H9 (cell line): ENCODE measurements around the gene STAB2. TPM values are rescaled to one million over a fixed set of nuclear protein-coding genes. Genes with fewer than 3 reads are reported as not detected.

ENCODE experiments used
- DNase-seq: peaks from one replicate; pipeline ENCODE4 v3.0.0-alpha.2; 2017
- H2AFZ ChIP-seq: one replicate; pipeline ENCODE4 v1.6.1; 2013; ENCODE audit warnings: mild to moderate bottlenecking, low read length, control low read depth, moderate library complexity
- H2AK5ac ChIP-seq: 2 replicates; pipeline ENCODE4 v1.6.1; 2013; ENCODE audit warnings: low read length, control low read depth, mixed read lengths; ENCODE audit not compliant: insufficient read length
- H2BK120ac ChIP-seq: one replicate; pipeline ENCODE4 v1.6.1; 2013; ENCODE audit warnings: low read depth, mild to moderate bottlenecking, low read length, control low read depth, inconsistent platforms; ENCODE audit not compliant: poor library complexity, severe bottlenecking
- H2BK12ac ChIP-seq: 2 replicates; pipeline ENCODE4 v1.6.1; 2013; ENCODE audit warnings: low read length, control low read depth, mixed read lengths, low read depth; ENCODE audit not compliant: insufficient read length
- H2BK15ac ChIP-seq: 2 replicates; pipeline ENCODE4 v1.6.1; 2013; ENCODE audit warnings: low read depth, low read length, control low read depth
- H2BK20ac ChIP-seq: one replicate; pipeline ENCODE4 v1.6.1; 2013; ENCODE audit warnings: low read depth, mild to moderate bottlenecking, low read length, control low read depth, inconsistent platforms; ENCODE audit not compliant: poor library complexity, severe bottlenecking
- H2BK5ac ChIP-seq: 2 replicates; pipeline ENCODE4 v1.6.1; 2013; ENCODE audit warnings: low read length, control low read depth, mixed read lengths; ENCODE audit not compliant: insufficient read length
- H3K14ac ChIP-seq: 2 replicates; pipeline ENCODE4 v1.6.1; 2013; ENCODE audit warnings: low read length, control low read depth; ENCODE audit not compliant: insufficient read depth
- H3K18ac ChIP-seq: 2 replicates; pipeline ENCODE4 v1.6.1; 2013; ENCODE audit warnings: low read depth, mild to moderate bottlenecking, mixed read lengths, low read length, control low read depth; ENCODE audit not compliant: insufficient read length
- H3K23ac ChIP-seq: 2 replicates; pipeline ENCODE4 v1.6.1; 2013; ENCODE audit warnings: low read length, control low read depth, mixed read lengths, low read depth; ENCODE audit not compliant: insufficient read length
- H3K23me2 ChIP-seq: 2 replicates; pipeline ENCODE4 v1.6.1; 2013; ENCODE audit warnings: low read depth, mild to moderate bottlenecking, mixed read lengths, low read length, control low read depth; ENCODE audit not compliant: insufficient read length, poor library complexity, severe bottlenecking
- H3K27ac ChIP-seq: 2 replicates; pipeline ENCODE4 v1.5.1; 2013; ENCODE audit warnings: low read length, control low read depth, mixed read lengths, low read depth; ENCODE audit not compliant: insufficient read length
- H3K27me3 ChIP-seq: 2 replicates; pipeline ENCODE4 v1.6.1; 2013; ENCODE audit warnings: low read length, control low read depth, inconsistent platforms; ENCODE audit not compliant: insufficient read depth
- H3K4ac ChIP-seq: 2 replicates; pipeline ENCODE4 v1.6.1; 2013; ENCODE audit warnings: low read depth, mild to moderate bottlenecking, control low read depth, inconsistent platforms, low read length, moderate library complexity
- H3K4me1 ChIP-seq: 2 replicates; pipeline ENCODE4 v1.6.1; 2013; ENCODE audit warnings: low read length, control low read depth, inconsistent platforms; ENCODE audit not compliant: insufficient read depth
- H3K4me2 ChIP-seq: 2 replicates; pipeline ENCODE4 v1.6.1; 2013; ENCODE audit warnings: low read length, control low read depth, mixed read lengths; ENCODE audit not compliant: insufficient read length, insufficient read depth
- H3K56ac ChIP-seq: 2 replicates; pipeline ENCODE4 v1.6.1; 2013; ENCODE audit warnings: low read depth, mild to moderate bottlenecking, mixed read lengths, low read length, control low read depth; ENCODE audit not compliant: insufficient read length
- H3K79me1 ChIP-seq: 2 replicates; pipeline ENCODE4 v1.6.1; 2013; ENCODE audit warnings: low read depth, mild to moderate bottlenecking, moderate library complexity, low read length, control low read depth, inconsistent platforms; ENCODE audit not compliant: insufficient read depth, poor library complexity, severe bottlenecking
- H3K79me2 ChIP-seq: 2 replicates; pipeline ENCODE4 v1.6.1; 2013; ENCODE audit warnings: low read length, control low read depth, inconsistent platforms; ENCODE audit not compliant: insufficient read depth
- H3K9ac ChIP-seq: 2 replicates; pipeline ENCODE4 v1.6.1; 2013; ENCODE audit warnings: low read length, control low read depth, mixed read lengths; ENCODE audit not compliant: insufficient read length; ENCODE audit errors: extremely low read depth
- H3K9me3 ChIP-seq: one replicate; pipeline ENCODE4 v1.6.1; 2013; ENCODE audit warnings: low read depth, low read length, inconsistent platforms; ENCODE audit not compliant: control insufficient read depth
- H3T11ph ChIP-seq: one replicate; pipeline ENCODE4 v1.6.1; 2013; ENCODE audit warnings: mild to moderate bottlenecking, low read length, control low read depth, inconsistent platforms
- H4K20me1 ChIP-seq: one replicate; pipeline ENCODE4 v1.6.1; 2013; ENCODE audit not compliant: control insufficient read depth, insufficient read length, insufficient read depth
- H4K5ac ChIP-seq: 2 replicates; pipeline ENCODE4 v1.6.1; 2013; ENCODE audit warnings: low read depth, mild to moderate bottlenecking, mixed read lengths, low read length, control low read depth; ENCODE audit not compliant: insufficient read length
- H4K8ac ChIP-seq: replicated peaks from 2 replicates; pipeline ENCODE4 v1.6.1; 2013; ENCODE audit warnings: low read length, control low read depth, mixed read lengths, low read depth; ENCODE audit not compliant: insufficient read length
- H4K91ac ChIP-seq: 2 replicates; pipeline ENCODE4 v1.6.1; 2013; ENCODE audit warnings: low read depth, mild to moderate bottlenecking, moderate library complexity, mixed read lengths, low read length, control low read depth; ENCODE audit not compliant: insufficient read length
- H3K27ac Mint-ChIP-seq, 3 experiments: 2 replicates in 2 of 3; 3 replicates in 1 of 3; pipeline ENCODE4 v1.8.0; 2020 to 2021; ENCODE audit warnings: mixed read lengths in 3 of 3, mild to moderate bottlenecking in 1 of 3, moderate library complexity in 1 of 3
- H3K27me3 Mint-ChIP-seq: 2 replicates; pipeline ENCODE4 v1.8.0; 2021; ENCODE audit warnings: low read depth, mild to moderate bottlenecking, moderate library complexity, mixed read lengths
- H3K36me3 Mint-ChIP-seq, 3 experiments: 2 replicates in 2 of 3; 3 replicates in 1 of 3; pipeline ENCODE4 v1.8.0; 2020 to 2021; ENCODE audit warnings: low read depth in 3 of 3, mixed read lengths in 3 of 3; ENCODE audit not compliant: insufficient read depth in 1 of 3
- H3K4me1 Mint-ChIP-seq, 2 experiments: 2 replicates each; pipeline ENCODE4 v1.8.0; 2020; ENCODE audit warnings: mixed read lengths in 2 of 2
- H3K4me3 Mint-ChIP-seq, 2 experiments: 2 replicates in 1 of 2; 3 replicates in 1 of 2; pipeline ENCODE4 v1.8.0; 2020 to 2021; ENCODE audit warnings: mild to moderate bottlenecking in 2 of 2, mixed read lengths in 2 of 2, moderate library complexity in 1 of 2
- H3K9me3 Mint-ChIP-seq, 2 experiments: 2 replicates in 1 of 2; 3 replicates in 1 of 2; pipeline ENCODE4 v1.8.0; 2020; ENCODE audit warnings: mild to moderate bottlenecking in 2 of 2, mixed read lengths in 2 of 2, moderate library complexity in 1 of 2
- CTCF ChIP-seq: fragments of 200-600 bp; sonication (generic); conservative IDR thresholded peaks from 3 replicates; pipeline ENCODE4 v1.8.0; 2021; ENCODE audit warnings: antibody characterized with exemption, mild to moderate bottlenecking
- WGBS: extraction: QIAGEN DNeasy Blood & Tissue Kit; methylation state at CpG from one replicate; pipeline ENCODE4 v1.1.7; 2013; ENCODE audit warnings: missing lambda C conversion rate, low lambda C conversion rate, mixed read lengths; ENCODE audit not compliant: insufficient read length; ENCODE audit errors: extremely low coverage; 5-methylcytosine and 5-hydroxymethylcytosine counted together
- total RNA-seq: library from RNA; stranded (reverse); gene quantifications from 2 replicates; pipeline ENCODE4 v1.2.1, GENCODE V29; 2021

The STAB2 gene
- total RNA-seq, 1 experiment from 2014 or later: 0.02 TPM

- no peaks in the 10 kb centered on the region for H3K79me2 ChIP-seq
- H4K8ac ChIP-seq: no peak overlapping the region
- H3K4me2 ChIP-seq: no peak overlapping the region
- no peak overlapping the region for H3K27ac ChIP-seq
- H2BK20ac ChIP-seq: no peak overlapping the region
- no peaks in the 10 kb centered on the region for H3K9me3 ChIP-seq
- H3K4me1 Mint-ChIP-seq: peaks cover 0 to 5% of the 10 kb centered on the region in 2 experiments; a peak in 1 of 4 replicates
- H3K4me3 Mint-ChIP-seq: no peak overlapping the region
- H4K91ac ChIP-seq: no peak overlapping the region
- no CpG with 5 or more reads among the region's 4 CpGs for WGBS
- peaks cover 23 to 74% (median 70%) of the 10 kb centered on the region in 3 experiments for H3K36me3 Mint-ChIP-seq
- H3K23ac ChIP-seq: no peak overlapping the region
- H3K9ac ChIP-seq: no peak overlapping the region
- H3K27me3 ChIP-seq: no peaks in the 10 kb centered on the region
- DNase-seq: no peak
- H3T11ph ChIP-seq: no peak overlapping the region
- no peaks in the 10 kb centered on the region for H3K27me3 Mint-ChIP-seq
- H3K23me2 ChIP-seq: no peaks in the 10 kb centered on the region
- H2BK12ac ChIP-seq: no peak overlapping the region
- no peak overlapping the region for H2BK120ac ChIP-seq
- no peak overlapping the region for H2AFZ ChIP-seq
- H2AK5ac ChIP-seq: no peak overlapping the region
- H3K4ac ChIP-seq: no peak overlapping the region
- no peak overlapping the region for H3K14ac ChIP-seq
- H2BK5ac ChIP-seq: no peak overlapping the region
- H3K56ac ChIP-seq: no peak overlapping the region
- H3K27ac Mint-ChIP-seq: peak overlapping the region in 1 of 3 experiments; percentile 36; a peak in 2 of 7 replicates
- H3K4me1 ChIP-seq: no peaks in the 10 kb centered on the region
- no peak overlapping the region for H3K18ac ChIP-seq
- no peak overlapping the region for H2BK15ac ChIP-seq
- TF ChIP-seq CTCF: no peak
- no peaks in the 10 kb centered on the region for H4K20me1 ChIP-seq
- H4K5ac ChIP-seq: no peak overlapping the region
- H3K79me1 ChIP-seq: no peaks in the 10 kb centered on the region
- no peaks in the 10 kb centered on the region for H3K9me3 Mint-ChIP-seq
Observed at GRCh38 chr12:103780093-103780440, 193.0 kb downstream of the STAB2 start.
